OCI-LY7 (cell line): Measurements from ENCODE around the gene HAL.

Experiments used
- CTCF ChIP-seq: fragments of 200-600 bp; sonication (generic); conservative IDR thresholded peaks from 2 replicates; pipeline ENCODE4 v1.5.1; 2014; ENCODE audit warnings: mild to moderate bottlenecking, antibody characterized with exemption, low read length, moderate library complexity, mixed read lengths
- EZH2phosphoT487 ChIP-seq: fragments of 200-600 bp; sonication (generic); IDR thresholded peaks from 2 replicates; pipeline ENCODE4 v1.6.1; 2018; ENCODE audit warnings: low read depth, borderline replicate concordance, mild to moderate bottlenecking, mixed run types, antibody characterized with exemption, low read length, moderate library complexity, mixed read lengths

GRCh38 chr12:95975491-95975890 lies 20.7 kb downstream of the HAL start:
- TF ChIP-seq EZH2phosphoT487, result no peak
- TF ChIP-seq CTCF, result no peak
